Activated CD4-positive, alpha-beta T cell treated with anti-CD3 and anti-CD28 coated beads for 4 hours (primary cell): ENCODE data around the gene PRRT2.
A peak's percentile ranks its signal among the peaks of the same experiment; 100 is the strongest.

Source experiments
- DNase-seq, 2 donors: peaks; one replicate each; pipeline ENCODE4 v3.0.0-alpha.2; 2020

Gene PRRT2

GRCh38 chr16:29835926-29836325, 23.9 kb downstream of the PRRT2 start:
- DNase-seq: no peak

GRCh38 chr16:29836623-29837022, 24.6 kb downstream of the PRRT2 start:
- no peak for DNase-seq

- no peak for DNase-seq
These were observed 25.8 kb downstream of the PRRT2 start for GRCh38 chr16:29837841-29838240.

GRCh38 chr16:29839822-29840221, 27.8 kb downstream of the PRRT2 start:
- no peak for DNase-seq

GRCh38 chr16:29840240-29840639, 28.2 kb downstream of the PRRT2 start:
- DNase-seq: no peak

GRCh38 chr16:29841631-29842030, 29.6 kb downstream of the PRRT2 start:
- DNase-seq: no peak

- DNase-seq: no peak
These were observed 30.8 kb downstream of the PRRT2 start for GRCh38 chr16:29842732-29843346.

- DNase-seq: no peak
These were observed 31.9 kb downstream of the PRRT2 start for GRCh38 chr16:29843931-29844330.

GRCh38 chr16:29844575-29845331, 32.8 kb downstream of the PRRT2 start:
- DNase-seq: no peak

- DNase-seq: no peak
These were observed 33.7 kb downstream of the PRRT2 start for GRCh38 chr16:29845656-29846055.

- peak; percentile 80 to 85 for DNase-seq
These were observed 36.7 kb downstream of the PRRT2 start for GRCh38 chr16:29848420-29849297.

- DNase-seq: no peak
These were observed 37.5 kb downstream of the PRRT2 start for GRCh38 chr16:29849505-29849904.

- DNase-seq: no peak
These were observed 39.0 kb downstream of the PRRT2 start for GRCh38 chr16:29850998-29851397.

- DNase-seq: no peak
These were observed 40.7 kb downstream of the PRRT2 start for GRCh38 chr16:29852654-29853053.

GRCh38 chr16:29854520-29855100, 42.6 kb downstream of the PRRT2 start:
- DNase-seq: no peak

GRCh38 chr16:29857133-29857760, 45.3 kb downstream of the PRRT2 start:
- DNase-seq: no peak

GRCh38 chr16:29858149-29858849, 46.3 kb downstream of the PRRT2 start:
- DNase-seq: no peak

- DNase-seq: no peak
These were observed 47.0 kb downstream of the PRRT2 start for GRCh38 chr16:29858974-29859373.

- DNase-seq: no peak
These were observed 48.2 kb downstream of the PRRT2 start for GRCh38 chr16:29860218-29860617.

GRCh38 chr16:29862383-29862883, 50.4 kb downstream of the PRRT2 start:
- no peak for DNase-seq

- DNase-seq: peak; percentile 93 to 95
These were observed 51.1 kb downstream of the PRRT2 start, which contains the start of gene CDIPT for GRCh38 chr16:29862884-29863668. TSS of gene CDIPT (minus strand) at chr16:29863226. CDS start at chr16:29862857, 369 bp downstream.
